Naive B cell (primary cell): ENCODE results near the gene CXCL8. TPM values are rescaled to one million over a fixed set of nuclear protein-coding genes. Genes with fewer than 3 reads are reported as not detected.
"Not testable (repeated sequence)": the region's sequence is repeated elsewhere in the genome, so short reads cannot be mapped to it uniquely, and the experiment has no call there.

ENCODE experiments used
- ATAC-seq, 2 donors: fragments of 150-1000 bp; cut with Tn5 transposase; 2 replicates each; pipeline ENCODE4 v1.10.0; 2021; ENCODE audit warnings: low read depth in 2 of 2, mild to moderate bottlenecking in 2 of 2, moderate library complexity in 2 of 2
- DNase-seq: peaks from one replicate; pipeline ENCODE4 v3.0.0; 2022
- H3K27ac Mint-ChIP-seq, 6 donors: one replicate each; pipeline ENCODE4 v1.8.0; 2020 to 2022; ENCODE audit warnings: mild to moderate bottlenecking in 6 of 6, mixed read lengths in 6 of 6, moderate library complexity in 5 of 6, inconsistent platforms in 2 of 6
- H3K27me3 Mint-ChIP-seq, 3 donors: one replicate each; pipeline ENCODE4 v1.8.0; 2021 to 2022; ENCODE audit warnings: mixed read lengths in 3 of 3, mild to moderate bottlenecking in 1 of 3
- H3K36me3 Mint-ChIP-seq, 2 donors: one replicate each; pipeline ENCODE4 v1.8.0; 2020 to 2022; ENCODE audit warnings: mixed read lengths in 2 of 2, inconsistent platforms in 1 of 2, mild to moderate bottlenecking in 1 of 2
- H3K4me1 Mint-ChIP-seq, 3 donors: one replicate each; pipeline ENCODE4 v1.8.0; 2020 to 2022; ENCODE audit warnings: mixed read lengths in 3 of 3, inconsistent platforms in 1 of 3, mild to moderate bottlenecking in 1 of 3, moderate library complexity in 1 of 3
- H3K4me3 Mint-ChIP-seq, 8 donors: one replicate each; pipeline ENCODE4 v1.8.0; 2020 to 2022; ENCODE audit warnings: mild to moderate bottlenecking in 8 of 8, mixed read lengths in 8 of 8, moderate library complexity in 8 of 8, inconsistent platforms in 2 of 8
- H3K9me3 Mint-ChIP-seq, 7 donors: one replicate each; pipeline ENCODE4 v1.8.0; 2020 to 2022; ENCODE audit warnings: mixed read lengths in 7 of 7, mild to moderate bottlenecking in 5 of 7, inconsistent platforms in 2 of 7, moderate library complexity in 1 of 7
- polyA plus RNA-seq, 6 donors: library from polyadenylated mRNA; unstranded; fragments of 300-500 nt; fragmentation: Illumina TruSeq; gene quantifications; one replicate each; pipeline ENCODE4 v1.2.3, GENCODE V29; 2021; ENCODE audit warnings: low read depth in 6 of 6

Gene CXCL8
- 1 to 10 TPM in 2 of 6 donors, under 1 TPM in 2, not detected in 2; 0.21 to 4.5 (median 0.77) TPM for polyA plus RNA-seq

DNA sequence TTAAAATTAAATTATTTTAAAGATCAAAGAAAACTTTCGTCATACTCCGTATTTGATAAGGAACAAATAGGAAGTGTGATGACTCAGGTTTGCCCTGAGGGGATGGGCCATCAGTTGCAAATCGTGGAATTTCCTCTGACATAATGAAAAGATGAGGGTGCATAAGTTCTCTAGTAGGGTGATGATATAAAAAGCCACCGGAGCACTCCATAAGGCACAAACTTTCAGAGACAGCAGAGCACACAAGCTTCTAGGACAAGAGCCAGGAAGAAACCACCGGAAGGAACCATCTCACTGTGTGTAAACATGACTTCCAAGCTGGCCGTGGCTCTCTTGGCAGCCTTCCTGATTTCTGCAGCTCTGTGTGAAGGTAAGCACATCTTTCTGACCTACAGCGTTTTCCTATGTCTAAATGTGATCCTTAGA, at the start of gene CXCL8:
TSS of gene CXCL8 (plus strand) at position 217 of the 426 bp plus-strand sequence. CDS start at position 307, 90 bp downstream.
- no peak for DNase-seq
- Mint-ChIP-seq H3K4me3 (no peak within 1 kb of the TSS), H3K27ac (no peak within 1 kb of the TSS), H3K36me3 (no peaks in the 10 kb centered on the region), H3K4me1 (no peaks in the 10 kb centered on the region), H3K9me3 (peaks cover 0 to 5% (median 2%) of the 10 kb centered on the region in 7 donors), H3K27me3 (no peaks in the 10 kb centered on the region)
- no peak for ATAC-seq

DNA sequence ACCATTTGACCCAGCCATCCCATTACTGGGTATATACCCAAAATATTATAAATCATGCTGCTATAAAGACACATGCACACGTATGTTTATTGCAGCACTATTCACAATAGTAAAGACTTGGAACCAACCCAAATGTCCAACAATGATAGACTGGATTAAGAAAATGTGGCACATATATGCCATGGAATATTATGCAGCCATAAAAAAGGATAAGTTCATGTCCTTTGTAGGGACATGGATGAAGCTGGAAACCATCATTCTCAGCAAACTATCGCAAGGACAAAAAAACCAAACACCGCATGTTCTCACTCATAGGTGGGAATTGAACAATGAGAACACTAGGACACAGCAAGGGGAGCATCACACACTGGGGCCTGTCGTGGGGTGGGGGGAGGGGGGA, 49.2 kb upstream of the CXCL8 start:
- not testable (repeated sequence) for H3K27ac Mint-ChIP-seq, H3K36me3 Mint-ChIP-seq, DNase-seq, H3K4me1 Mint-ChIP-seq, H3K4me3 Mint-ChIP-seq, H3K9me3 Mint-ChIP-seq, H3K27me3 Mint-ChIP-seq, ATAC-seq

DNA sequence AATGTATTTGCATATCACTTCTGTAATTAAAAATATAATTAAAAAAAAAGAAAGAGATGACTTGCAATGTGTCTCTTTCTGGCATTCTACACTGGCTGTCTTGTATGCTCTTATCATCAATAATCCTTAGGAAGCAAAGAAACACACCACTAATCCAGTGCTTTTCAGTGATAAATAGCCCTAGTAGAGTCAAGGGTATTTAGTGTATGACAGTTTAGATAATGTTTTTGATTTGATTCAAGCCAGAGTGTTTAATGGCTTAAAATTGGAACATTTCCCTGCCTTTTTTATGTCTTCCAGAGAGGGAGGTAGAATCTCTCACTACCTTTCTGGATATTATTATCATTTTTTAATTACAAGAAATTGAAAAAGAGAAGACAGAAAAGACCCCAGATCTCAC, 48.6 kb upstream of the CXCL8 start:
- Mint-ChIP-seq H3K36me3 (peaks cover 0 to 6% of the 10 kb centered on the region in 2 donors), H3K9me3 (peaks cover 0 to 7% (median 3%) of the 10 kb centered on the region in 7 donors), H3K4me1 (no peaks in the 10 kb centered on the region), H3K27me3 (no peaks in the 10 kb centered on the region), H3K27ac (no peak overlapping the region), H3K4me3 (no peak overlapping the region)
- DNase-seq (no peak), ATAC-seq (no peak)

- no peak for DNase-seq
- Mint-ChIP-seq H3K4me3 (no peak overlapping the region), H3K9me3 (peaks cover 0 to 7% (median 3%) of the 10 kb centered on the region in 7 donors), H3K4me1 (no peaks in the 10 kb centered on the region), H3K36me3 (peaks cover 0 to 6% of the 10 kb centered on the region in 2 donors), H3K27ac (no peak overlapping the region), H3K27me3 (no peaks in the 10 kb centered on the region)
- ATAC-seq: no peak
These were observed 48.1 kb upstream of the CXCL8 start for GRCh38 chr4:73692254-73692653.

DNA sequence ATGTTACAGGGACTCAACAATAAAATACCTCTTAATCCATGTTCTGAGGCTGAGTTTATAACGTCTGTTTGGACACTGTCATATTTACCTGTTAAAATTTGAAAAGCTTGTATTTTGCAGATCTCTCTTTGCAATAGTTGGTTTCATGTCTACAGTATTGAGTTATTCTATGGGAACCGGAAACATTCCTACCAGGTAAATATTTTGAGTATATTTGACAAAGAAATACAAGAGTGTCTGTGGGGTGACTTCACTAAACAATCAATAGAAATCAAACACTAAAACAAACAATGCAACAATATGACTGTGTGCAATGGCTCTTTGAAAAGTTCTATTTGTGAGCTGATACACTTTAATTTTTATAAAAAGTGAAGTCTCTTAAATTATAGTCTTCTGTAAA, 47.7 kb upstream of the CXCL8 start:
- DNase-seq (no peak), ATAC-seq (no peak)
- Mint-ChIP-seq H3K36me3 (peaks cover 0 to 6% of the 10 kb centered on the region in 2 donors), H3K9me3 (peaks cover 0 to 7% (median 3%) of the 10 kb centered on the region in 7 donors), H3K4me3 (no peak overlapping the region), H3K4me1 (no peaks in the 10 kb centered on the region), H3K27me3 (no peaks in the 10 kb centered on the region), H3K27ac (no peak overlapping the region)

GRCh38 chr4:73693811-73694210, 46.6 kb upstream of the CXCL8 start:
- DNase-seq (no peak), ATAC-seq (no peak)
- peaks cover 0 to 6% of the 10 kb centered on the region in 2 donors for H3K36me3 Mint-ChIP-seq
- no peaks in the 10 kb centered on the region for H3K27me3 Mint-ChIP-seq
- no peak overlapping the region for H3K27ac Mint-ChIP-seq
- H3K4me1 Mint-ChIP-seq: no peaks in the 10 kb centered on the region
- H3K4me3 Mint-ChIP-seq: no peak overlapping the region
- peaks cover 0 to 7% (median 3%) of the 10 kb centered on the region in 7 donors for H3K9me3 Mint-ChIP-seq

- Mint-ChIP-seq H3K9me3 (no peaks in the 10 kb centered on the region), H3K4me3 (no peak overlapping the region), H3K27ac (no peak overlapping the region), H3K36me3 (no peaks in the 10 kb centered on the region), H3K27me3 (no peaks in the 10 kb centered on the region), H3K4me1 (no peaks in the 10 kb centered on the region)
- DNase-seq (no peak), ATAC-seq (no peak)
These were observed 42.2 kb upstream of the CXCL8 start for GRCh38 chr4:73698217-73698616.

- Mint-ChIP-seq H3K27ac (no peak overlapping the region), H3K27me3 (peaks cover 0 to 4% (median 0%) of the 10 kb centered on the region in 3 donors), H3K4me3 (no peak overlapping the region), H3K36me3 (no peaks in the 10 kb centered on the region), H3K4me1 (no peaks in the 10 kb centered on the region), H3K9me3 (no peaks in the 10 kb centered on the region)
- ATAC-seq (no peak), DNase-seq (no peak)
These were observed 39.3 kb upstream of the CXCL8 start for GRCh38 chr4:73701116-73701515.

GRCh38 chr4:73702796-73703287, 37.5 kb upstream of the CXCL8 start:
- ATAC-seq (no peak), DNase-seq (no peak)
- H3K4me3 Mint-ChIP-seq: no peak overlapping the region
- no peak overlapping the region for H3K27ac Mint-ChIP-seq
- H3K4me1 Mint-ChIP-seq: no peaks in the 10 kb centered on the region
- no peaks in the 10 kb centered on the region for H3K36me3 Mint-ChIP-seq
- no peaks in the 10 kb centered on the region for H3K9me3 Mint-ChIP-seq
- H3K27me3 Mint-ChIP-seq: peaks cover 0 to 4% (median 0%) of the 10 kb centered on the region in 3 donors

DNA sequence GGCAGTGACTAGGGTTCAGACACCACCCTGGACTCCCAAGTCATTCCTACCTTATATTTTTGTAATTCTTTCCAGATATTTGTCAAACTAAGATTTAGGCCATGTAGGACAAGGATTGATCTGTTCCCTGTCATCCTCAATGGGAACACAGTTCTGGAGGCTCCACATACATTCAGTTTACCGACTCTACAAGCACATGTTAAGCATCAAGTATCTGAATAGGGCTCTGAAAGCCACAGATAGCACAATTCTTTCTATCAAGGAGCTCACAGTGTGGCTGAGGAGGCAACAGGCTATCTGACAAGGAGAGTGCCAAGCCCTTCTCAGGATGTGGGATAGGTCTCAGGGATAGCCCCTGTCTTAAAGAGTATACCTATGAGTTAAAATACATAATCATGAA, 37.0 kb upstream of the CXCL8 start:
- ATAC-seq (no peak), DNase-seq (no peak)
- Mint-ChIP-seq H3K4me1 (no peaks in the 10 kb centered on the region), H3K36me3 (no peaks in the 10 kb centered on the region), H3K4me3 (no peak overlapping the region), H3K27ac (no peak overlapping the region), H3K9me3 (no peaks in the 10 kb centered on the region), H3K27me3 (peaks cover 0 to 4% (median 0%) of the 10 kb centered on the region in 3 donors)

DNA sequence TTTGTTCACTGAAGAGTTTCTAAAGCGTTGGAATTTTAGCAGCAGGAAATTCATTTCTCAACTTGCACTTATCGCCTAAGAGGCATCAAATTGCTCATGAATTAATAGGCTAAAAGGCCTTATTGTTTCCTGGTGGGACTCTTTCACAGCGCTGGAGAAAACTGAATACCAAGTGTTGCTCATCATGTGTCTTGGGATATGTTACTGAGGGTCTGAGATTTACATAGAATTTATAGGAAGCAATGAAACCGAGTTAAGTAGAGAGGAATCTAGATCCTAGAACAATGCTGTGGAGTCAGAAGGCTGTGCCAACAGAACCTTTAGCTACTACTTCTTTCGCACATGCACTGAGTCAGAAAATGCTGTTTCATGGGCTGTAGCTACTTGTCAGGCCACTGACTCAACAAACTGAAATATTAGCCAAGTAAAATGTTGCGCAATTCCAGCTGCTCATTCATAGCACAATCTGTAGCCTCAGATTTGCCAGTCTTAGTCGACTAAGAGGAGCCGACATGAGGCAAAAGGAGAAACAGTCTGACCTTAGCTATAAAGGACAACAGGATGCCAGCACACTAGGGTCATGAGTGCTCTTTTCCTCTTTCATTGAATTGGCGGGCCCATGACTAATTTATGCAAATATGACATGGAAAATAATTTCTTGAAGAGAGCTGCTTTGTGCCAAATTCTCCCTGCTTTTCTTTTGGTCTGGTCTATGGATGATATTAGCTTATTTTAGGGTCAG, 35.9 kb upstream of the CXCL8 start:
- H3K27ac Mint-ChIP-seq: no peak overlapping the region
- peaks cover 0 to 4% (median 0%) of the 10 kb centered on the region in 3 donors for H3K27me3 Mint-ChIP-seq
- no peaks in the 10 kb centered on the region for H3K36me3 Mint-ChIP-seq
- ATAC-seq (no peak), DNase-seq (no peak)
- H3K4me3 Mint-ChIP-seq: no peak overlapping the region
- H3K9me3 Mint-ChIP-seq: no peaks in the 10 kb centered on the region
- H3K4me1 Mint-ChIP-seq: no peaks in the 10 kb centered on the region

DNA sequence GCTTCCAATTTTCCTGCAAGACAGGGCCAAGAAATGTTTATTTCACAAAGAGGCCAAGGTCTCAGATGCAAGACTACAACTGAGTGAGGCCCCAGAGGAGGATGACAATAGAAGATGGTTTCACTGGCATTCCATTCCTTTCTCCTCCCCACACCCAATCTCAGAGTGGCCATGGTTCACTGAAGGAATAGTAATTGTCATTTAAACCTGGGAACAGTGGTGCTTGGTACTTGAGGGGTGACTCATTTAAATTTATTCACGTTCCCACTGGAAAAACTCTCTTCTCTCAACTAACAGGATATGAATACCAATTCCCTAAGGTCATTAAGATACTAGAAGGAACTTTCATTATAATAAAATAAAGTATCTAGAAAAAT, 35.3 kb upstream of the CXCL8 start:
- H3K27ac Mint-ChIP-seq: no peak overlapping the region
- H3K9me3 Mint-ChIP-seq: no peaks in the 10 kb centered on the region
- no peaks in the 10 kb centered on the region for H3K36me3 Mint-ChIP-seq
- H3K27me3 Mint-ChIP-seq: peaks cover 0 to 4% (median 0%) of the 10 kb centered on the region in 3 donors
- ATAC-seq: no peak
- no peak for DNase-seq
- H3K4me3 Mint-ChIP-seq: no peak overlapping the region
- H3K4me1 Mint-ChIP-seq: no peaks in the 10 kb centered on the region

- Mint-ChIP-seq H3K9me3 (no peaks in the 10 kb centered on the region), H3K4me3 (no peak overlapping the region), H3K27ac (no peak overlapping the region), H3K4me1 (no peaks in the 10 kb centered on the region), H3K27me3 (peaks cover 0 to 4% (median 0%) of the 10 kb centered on the region in 3 donors), H3K36me3 (no peaks in the 10 kb centered on the region)
- DNase-seq (no peak), ATAC-seq (no peak)
These were observed 34.6 kb upstream of the CXCL8 start for GRCh38 chr4:73705721-73706120.

DNA sequence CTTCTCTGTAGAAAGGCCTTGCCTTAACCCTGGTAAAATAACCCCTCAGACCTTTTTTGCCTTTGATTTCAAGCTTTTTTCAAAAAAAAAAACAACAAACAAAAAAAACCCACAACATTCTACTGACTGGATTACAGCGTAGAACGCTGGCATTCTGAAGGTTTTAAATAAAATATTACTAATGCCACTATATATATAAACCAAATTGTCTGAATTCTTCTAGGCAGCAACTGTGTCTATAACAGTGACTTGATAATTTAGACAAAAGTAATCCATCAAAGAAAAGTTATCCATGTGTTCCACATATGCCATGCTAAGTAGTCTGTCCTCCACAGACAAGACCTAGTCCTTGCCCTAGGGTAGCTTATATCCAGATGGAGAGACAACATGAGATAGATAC, 33.6 kb upstream of the CXCL8 start:
- H3K27me3 Mint-ChIP-seq: peaks cover 0 to 4% (median 0%) of the 10 kb centered on the region in 3 donors
- no peak overlapping the region for H3K4me3 Mint-ChIP-seq
- H3K36me3 Mint-ChIP-seq: no peaks in the 10 kb centered on the region
- no peaks in the 10 kb centered on the region for H3K9me3 Mint-ChIP-seq
- no peak overlapping the region for H3K27ac Mint-ChIP-seq
- H3K4me1 Mint-ChIP-seq: no peaks in the 10 kb centered on the region
- no peak for DNase-seq
- ATAC-seq: no peak
